Muscle layer of duodenum (tissue), 2 donors: ENCODE results near the gene ZNF705A.
"Not testable (repeated sequence)": the region's sequence is repeated elsewhere in the genome, so short reads cannot be mapped to it uniquely, and the experiment has no call there.

Experiments
- H3K27ac ChIP-seq: one replicate; pipeline ENCODE4 v1.7.0; 2013; ENCODE audit warnings: mild to moderate bottlenecking, low read length
- H3K27me3 ChIP-seq: one replicate; pipeline ENCODE4 v1.7.0; 2013; ENCODE audit warnings: low read depth, mild to moderate bottlenecking, control low read depth, low read length
- H3K36me3 ChIP-seq, 2 donors: one replicate each; pipeline ENCODE4 v1.7.0; 2013; ENCODE audit warnings: low read length in 2 of 2, control low read depth in 1 of 2, mild to moderate bottlenecking in 1 of 2; ENCODE audit not compliant: insufficient read depth in 2 of 2, control insufficient read depth in 1 of 2
- H3K4me1 ChIP-seq, 2 donors: one replicate each; pipeline ENCODE4 v1.7.0; 2013; ENCODE audit warnings: low read length in 2 of 2, mild to moderate bottlenecking in 2 of 2, control low read depth in 1 of 2, moderate library complexity in 1 of 2; ENCODE audit not compliant: insufficient read depth in 2 of 2, control insufficient read depth in 1 of 2
- H3K4me3 ChIP-seq, 2 donors: one replicate each; pipeline ENCODE4 v1.7.0; 2013; ENCODE audit warnings: low read length in 2 of 2, low read depth in 1 of 2, mild to moderate bottlenecking in 1 of 2
- H3K9me3 ChIP-seq, 2 donors: one replicate each; pipeline ENCODE4 v1.7.0; 2013; ENCODE audit warnings: low read length in 2 of 2, control low read depth in 1 of 2, mild to moderate bottlenecking in 1 of 2; ENCODE audit not compliant: control insufficient read depth in 1 of 2
- donor health status: healthy.

Gene ZNF705A

GRCh38 chr12:8188088-8188487 is 31.3 kb downstream of the ZNF705A start:
- H3K9me3 ChIP-seq, H3K36me3 ChIP-seq, H3K4me3 ChIP-seq, H3K27ac ChIP-seq, H3K4me1 ChIP-seq, H3K27me3 ChIP-seq: not testable (repeated sequence)

- H3K27me3 ChIP-seq, H3K4me3 ChIP-seq, H3K9me3 ChIP-seq, H3K36me3 ChIP-seq, H3K27ac ChIP-seq, H3K4me1 ChIP-seq: not testable (repeated sequence)
Measured at GRCh38 chr12:8197685-8198308, 41.0 kb downstream of the ZNF705A start.

- H3K4me3 ChIP-seq, H3K36me3 ChIP-seq, H3K27ac ChIP-seq, H3K9me3 ChIP-seq, H3K27me3 ChIP-seq, H3K4me1 ChIP-seq: not testable (repeated sequence)
Measured at GRCh38 chr12:8218711-8219382, 62.0 kb downstream of the ZNF705A start.

- not testable (repeated sequence) for H3K4me3 ChIP-seq, H3K4me1 ChIP-seq, H3K27ac ChIP-seq, H3K9me3 ChIP-seq, H3K36me3 ChIP-seq, H3K27me3 ChIP-seq
Measured at GRCh38 chr12:8221375-8221774, 64.6 kb downstream of the ZNF705A start.

- not testable (repeated sequence) for H3K9me3 ChIP-seq, H3K27me3 ChIP-seq, H3K4me1 ChIP-seq, H3K36me3 ChIP-seq, H3K27ac ChIP-seq, H3K4me3 ChIP-seq
Measured at GRCh38 chr12:8221844-8222243, 65.0 kb downstream of the ZNF705A start.

GRCh38 chr12:8222303-8222702 is 65.5 kb downstream of the ZNF705A start:
- not testable (repeated sequence) for H3K36me3 ChIP-seq, H3K27ac ChIP-seq, H3K4me3 ChIP-seq, H3K4me1 ChIP-seq, H3K27me3 ChIP-seq, H3K9me3 ChIP-seq

GRCh38 chr12:8223646-8224045 is 66.8 kb downstream of the ZNF705A start:
- H3K27me3 ChIP-seq, H3K36me3 ChIP-seq, H3K4me1 ChIP-seq, H3K27ac ChIP-seq, H3K4me3 ChIP-seq, H3K9me3 ChIP-seq: not testable (repeated sequence)

GRCh38 chr12:8224782-8225181 is 68.0 kb downstream of the ZNF705A start:
- not testable (repeated sequence) for H3K4me1 ChIP-seq, H3K27ac ChIP-seq, H3K36me3 ChIP-seq, H3K9me3 ChIP-seq, H3K4me3 ChIP-seq, H3K27me3 ChIP-seq

GRCh38 chr12:8226355-8226754 is 69.5 kb downstream of the ZNF705A start:
- Histone ChIP-seq H3K27ac (no peak overlapping the region), H3K36me3 (no peaks in the 10 kb centered on the region), H3K27me3 (no peaks in the 10 kb centered on the region), H3K9me3 (peaks cover 0 to 4% of the 10 kb centered on the region in 2 donors), H3K4me1 (no peaks in the 10 kb centered on the region), H3K4me3 (no peak overlapping the region)

GRCh38 chr12:8226992-8227731 is 70.3 kb downstream of the ZNF705A start, which contains the start of gene FAM90A1:
Gene FAM90A1 (minus strand): TSS chr12:8227618. CDS start chr12:8224832, 2,786 bp downstream.
- not testable (repeated sequence) for H3K27ac ChIP-seq, H3K4me1 ChIP-seq, H3K9me3 ChIP-seq, H3K27me3 ChIP-seq, H3K36me3 ChIP-seq
- peak within 1 kb of the TSS in 1 of 2 donors; percentile 40 for H3K4me3 ChIP-seq

GRCh38 chr12:8227732-8228077 is 70.9 kb downstream of the ZNF705A start:
- peak overlapping the region in 1 of 2 donors; percentile 40 for H3K4me3 ChIP-seq
- H3K9me3 ChIP-seq, H3K4me1 ChIP-seq, H3K36me3 ChIP-seq, H3K27me3 ChIP-seq, H3K27ac ChIP-seq: not testable (repeated sequence)

GRCh38 chr12:8228607-8229006 is 71.8 kb downstream of the ZNF705A start:
- not testable (repeated sequence) for H3K36me3 ChIP-seq, H3K9me3 ChIP-seq

More at GRCh38 chr12:8228607-8229006, 71.8 kb downstream of the ZNF705A start:
- H3K27me3 ChIP-seq, H3K4me1 ChIP-seq, H3K4me3 ChIP-seq, H3K27ac ChIP-seq: not testable (repeated sequence)
